ENCODE data around the gene GAA.

GRCh38 chr17:80103449-80104085, 2.2 kb downstream of the GAA start:
- TF ChIP-seq, protein P1, sequence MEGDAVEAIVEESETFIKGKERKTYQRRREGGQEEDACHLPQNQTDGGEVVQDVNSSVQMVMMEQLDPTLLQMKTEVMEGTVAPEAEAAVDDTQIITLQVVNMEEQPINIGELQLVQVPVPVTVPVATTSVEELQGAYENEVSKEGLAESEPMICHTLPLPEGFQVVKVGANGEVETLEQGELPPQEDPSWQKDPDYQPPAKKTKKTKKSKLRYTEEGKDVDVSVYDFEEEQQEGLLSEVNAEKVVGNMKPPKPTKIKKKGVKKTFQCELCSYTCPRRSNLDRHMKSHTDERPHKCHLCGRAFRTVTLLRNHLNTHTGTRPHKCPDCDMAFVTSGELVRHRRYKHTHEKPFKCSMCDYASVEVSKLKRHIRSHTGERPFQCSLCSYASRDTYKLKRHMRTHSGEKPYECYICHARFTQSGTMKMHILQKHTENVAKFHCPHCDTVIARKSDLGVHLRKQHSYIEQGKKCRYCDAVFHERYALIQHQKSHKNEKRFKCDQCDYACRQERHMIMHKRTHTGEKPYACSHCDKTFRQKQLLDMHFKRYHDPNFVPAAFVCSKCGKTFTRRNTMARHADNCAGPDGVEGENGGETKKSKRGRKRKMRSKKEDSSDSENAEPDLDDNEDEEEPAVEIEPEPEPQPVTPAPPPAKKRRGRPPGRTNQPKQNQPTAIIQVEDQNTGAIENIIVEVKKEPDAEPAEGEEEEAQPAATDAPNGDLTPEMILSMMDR (IDR thresholded peaks at IDR 0.05; ENCODE audit: control extremely low read depth in 1 of 3, insufficient read depth in 1 of 3, low read depth in 1 of 3, low read length in 3 of 3), result no peak
- TF ChIP-seq POLR2AphosphoS5 (IDR thresholded peaks at IDR 0.05; ENCODE audit: low read depth, low read length) (no peak), ZNF274 (IDR thresholded peaks at IDR 0.05; ENCODE audit: borderline replicate concordance, extremely low read depth, low read length) (no peak), EGR1 (IDR thresholded peaks at IDR 0.05; ENCODE audit: borderline replicate concordance, low read depth, low read length) (no peak), YY1 (IDR thresholded peaks at IDR 0.05; ENCODE audit: low read depth, low read length) (no peak), HDAC2 (IDR thresholded peaks at IDR 0.05; ENCODE audit: borderline replicate concordance in 1 of 2, low read depth in 2 of 2, low read length in 2 of 2) (no peak), GTF2F1 (IDR thresholded peaks at IDR 0.05; ENCODE audit: borderline replicate concordance, low read depth, low read length) (no peak), EP300 (IDR thresholded peaks at IDR 0.05; ENCODE audit: borderline replicate concordance in 1 of 2, low read depth in 2 of 2, low read length in 2 of 2) (no peak), RAD21 (IDR thresholded peaks at IDR 0.05 in 1 of 2, conservative IDR thresholded peaks at IDR 0.05 in 1 of 2; ENCODE audit: low read depth in 2 of 2, low read length in 2 of 2) (no peak)
